ENCODE data around the gene S100A6.
A peak's percentile ranks its signal among the peaks of the same experiment; 100 is the strongest.
"Not testable (repeated sequence)": the region's sequence is repeated elsewhere in the genome, so short reads cannot be mapped to it uniquely, and the experiment has no call there.

The S100A6 gene

GRCh38 chr1:153535242-153536011 is at the start of gene S100A6:
Gene S100A6, minus strand, starts transcription at chr1:153535991. Its CDS starts 652 bp downstream, at chr1:153535339.
- peak within 1 kb of the TSS; percentile 73 for H3K4me3 ChIP-seq (ENCODE audit: severe bottlenecking)
- no peaks in the 10 kb centered on the region for H3K27me3 ChIP-seq (ENCODE audit: insufficient read depth, poor library complexity, severe bottlenecking)
- peak; percentile 3; the same call in 1 of the 3 replicates for ATAC-seq (ENCODE audit: low read depth)
- H3K9me3 ChIP-seq (ENCODE audit: severe bottlenecking) = no peaks in the 10 kb centered on the region
- no peak for TF ChIP-seq CTCF (IDR thresholded peaks at IDR 0.05; ENCODE audit: poor library complexity, severe bottlenecking)
- H3K36me3 ChIP-seq (ENCODE audit: low read depth) = peaks cover 17% of the 10 kb centered on the region
- H3K4me1 ChIP-seq (ENCODE audit: insufficient read depth, poor library complexity, severe bottlenecking) = peaks cover 31% of the 10 kb centered on the region
- H3K27ac ChIP-seq (ENCODE audit: poor library complexity, severe bottlenecking) = peak within 1 kb of the TSS; percentile 96
- no peak for DNase-seq (ENCODE audit: low spot score)

DNA sequence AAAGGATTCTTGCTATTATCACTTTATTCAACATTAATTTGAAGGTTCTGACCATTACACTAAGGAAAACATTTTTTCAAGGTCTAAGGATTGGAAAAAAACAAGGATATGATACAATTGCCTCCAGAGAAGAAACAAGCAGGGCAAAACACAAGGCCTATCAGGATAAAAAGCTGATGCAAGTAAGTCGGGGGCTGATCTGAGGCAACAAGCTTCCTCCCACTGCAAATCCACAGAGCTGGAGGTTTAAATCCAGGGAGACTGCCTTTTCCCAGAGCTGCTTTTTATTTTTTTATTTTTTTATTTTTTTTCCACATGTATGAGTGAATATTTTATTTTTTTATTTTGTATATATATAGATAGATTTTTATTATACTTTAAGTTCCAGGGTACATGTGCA is 49.2 kb upstream of the S100A6 start:
- Histone ChIP-seq H3K4me1 (ENCODE audit: insufficient read depth, poor library complexity, severe bottlenecking) (peaks cover 3% of the 10 kb centered on the region), H3K9me3 (ENCODE audit: severe bottlenecking) (no peaks in the 10 kb centered on the region), H3K4me3 (ENCODE audit: severe bottlenecking) (no peak overlapping the region), H3K27me3 (ENCODE audit: insufficient read depth, poor library complexity, severe bottlenecking) (no peaks in the 10 kb centered on the region), H3K36me3 (ENCODE audit: low read depth) (no peaks in the 10 kb centered on the region), H3K27ac (ENCODE audit: poor library complexity, severe bottlenecking) (no peak overlapping the region)
- DNase-seq (ENCODE audit: low spot score) = no peak
- TF ChIP-seq CTCF (IDR thresholded peaks at IDR 0.05; ENCODE audit: poor library complexity, severe bottlenecking) = no peak
- no peak for ATAC-seq (ENCODE audit: low read depth)

GRCh38 chr1:153583976-153584375 is 48.2 kb upstream of the S100A6 start:
- H3K27ac ChIP-seq (ENCODE audit: poor library complexity, severe bottlenecking) = no peak overlapping the region
- TF ChIP-seq CTCF (IDR thresholded peaks at IDR 0.05; ENCODE audit: poor library complexity, severe bottlenecking) = no peak
- H3K9me3 ChIP-seq (ENCODE audit: severe bottlenecking) = no peaks in the 10 kb centered on the region
- peaks cover 3% of the 10 kb centered on the region for H3K4me1 ChIP-seq (ENCODE audit: insufficient read depth, poor library complexity, severe bottlenecking)
- no peaks in the 10 kb centered on the region for H3K36me3 ChIP-seq (ENCODE audit: low read depth)
- H3K4me3 ChIP-seq (ENCODE audit: severe bottlenecking) = no peak overlapping the region
- no peaks in the 10 kb centered on the region for H3K27me3 ChIP-seq (ENCODE audit: insufficient read depth, poor library complexity, severe bottlenecking)
- DNase-seq (ENCODE audit: low spot score) (no peak), ATAC-seq (ENCODE audit: low read depth) (no peak)

GRCh38 chr1:153583514-153583913 is 47.7 kb upstream of the S100A6 start:
- not testable (repeated sequence) for H3K27me3 ChIP-seq (ENCODE audit: insufficient read depth, poor library complexity, severe bottlenecking); H3K4me1 ChIP-seq (ENCODE audit: insufficient read depth, poor library complexity, severe bottlenecking); ATAC-seq (ENCODE audit: low read depth); DNase-seq (ENCODE audit: low spot score); H3K27ac ChIP-seq (ENCODE audit: poor library complexity, severe bottlenecking); H3K36me3 ChIP-seq (ENCODE audit: low read depth); H3K4me3 ChIP-seq (ENCODE audit: severe bottlenecking); H3K9me3 ChIP-seq (ENCODE audit: severe bottlenecking)

- H3K4me1 ChIP-seq (ENCODE audit: insufficient read depth, poor library complexity, severe bottlenecking); H3K27me3 ChIP-seq (ENCODE audit: insufficient read depth, poor library complexity, severe bottlenecking); H3K27ac ChIP-seq (ENCODE audit: poor library complexity, severe bottlenecking); H3K36me3 ChIP-seq (ENCODE audit: low read depth); DNase-seq (ENCODE audit: low spot score); ATAC-seq (ENCODE audit: low read depth); H3K9me3 ChIP-seq (ENCODE audit: severe bottlenecking); H3K4me3 ChIP-seq (ENCODE audit: severe bottlenecking): not testable (repeated sequence)
Measured at GRCh38 chr1:153582836-153583235, 47.0 kb upstream of the S100A6 start.

DNA sequence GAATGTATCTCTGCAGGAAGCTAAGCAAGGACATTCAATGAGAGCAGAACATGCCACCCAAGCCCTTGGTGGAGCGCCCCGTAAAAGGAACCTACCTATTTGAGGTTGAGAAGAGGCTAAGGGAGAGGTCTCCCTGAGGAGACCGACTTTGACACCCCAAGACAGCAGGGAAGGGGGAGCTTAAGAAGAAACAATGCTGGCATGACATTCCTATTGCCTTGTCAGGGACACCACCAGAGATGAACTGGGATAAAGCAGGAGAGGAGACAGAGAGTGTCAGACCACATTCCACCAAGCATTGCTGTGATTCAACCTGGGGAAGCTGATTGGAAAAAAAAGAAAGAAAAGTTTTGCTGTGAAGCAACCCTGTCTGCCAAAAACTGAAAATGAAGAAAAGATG is 43.1 kb upstream of the S100A6 start:
- Histone ChIP-seq H3K4me1 (ENCODE audit: insufficient read depth, poor library complexity, severe bottlenecking) (peaks cover 3% of the 10 kb centered on the region), H3K36me3 (ENCODE audit: low read depth) (no peaks in the 10 kb centered on the region), H3K4me3 (ENCODE audit: severe bottlenecking) (no peak overlapping the region), H3K27ac (ENCODE audit: poor library complexity, severe bottlenecking) (no peak overlapping the region), H3K9me3 (ENCODE audit: severe bottlenecking) (no peaks in the 10 kb centered on the region), H3K27me3 (ENCODE audit: insufficient read depth, poor library complexity, severe bottlenecking) (no peaks in the 10 kb centered on the region)
- ATAC-seq (ENCODE audit: low read depth) (no peak), DNase-seq (ENCODE audit: low spot score) (no peak)
- TF ChIP-seq CTCF (IDR thresholded peaks at IDR 0.05; ENCODE audit: poor library complexity, severe bottlenecking) = no peak

All from RWPE2 (cell line).